ENCODE results near the gene FEM1B.

FEM1B gene

GRCh38 chr15:68326711-68327354 lies 49.3 kb downstream of the FEM1B start:
- no peak for DNase-seq

- DNase-seq, result no peak
These were observed 50.9 kb downstream of the FEM1B start for GRCh38 chr15:68328443-68328842.

- DNase-seq, result no peak
These were observed 51.4 kb downstream of the FEM1B start for GRCh38 chr15:68328964-68329363.

- DNase-seq, result no peak
These were observed 52.9 kb downstream of the FEM1B start for GRCh38 chr15:68330416-68330815.

- DNase-seq, result no peak
These were observed 53.4 kb downstream of the FEM1B start for GRCh38 chr15:68330901-68331300.

GRCh38 chr15:68332266-68332665 lies 54.7 kb downstream of the FEM1B start:
- DNase-seq, result no peak

GRCh38 chr15:68333775-68334470 lies 56.4 kb downstream of the FEM1B start:
- no peak for DNase-seq

- no peak for DNase-seq
These were observed 57.1 kb downstream of the FEM1B start for GRCh38 chr15:68334661-68335124.

- DNase-seq, result no peak
These were observed 57.7 kb downstream of the FEM1B start for GRCh38 chr15:68335251-68335650.

GRCh38 chr15:68335655-68336054 lies 58.1 kb downstream of the FEM1B start:
- no peak for DNase-seq

GRCh38 chr15:68336516-68336915 lies 59.0 kb downstream of the FEM1B start:
- DNase-seq, result no peak

- no peak for DNase-seq
These were observed 60.3 kb downstream of the FEM1B start for GRCh38 chr15:68337826-68338225.

GRCh38 chr15:68339481-68339880 lies 61.9 kb downstream of the FEM1B start:
- no peak for DNase-seq

- no peak for DNase-seq
These were observed 63.5 kb downstream of the FEM1B start for GRCh38 chr15:68340726-68341671.

- DNase-seq, result no peak
These were observed 64.5 kb downstream of the FEM1B start for GRCh38 chr15:68341760-68342725.

GRCh38 chr15:68343579-68344225 lies 66.2 kb downstream of the FEM1B start:
- DNase-seq, result no peak

- no peak for DNase-seq
These were observed 67.1 kb downstream of the FEM1B start for GRCh38 chr15:68344600-68344999.
